Progenitor cell of endocrine pancreas (in vitro differentiated cells): ENCODE data around the gene CYP4F11. TPM values are rescaled to one million over a fixed set of nuclear protein-coding genes. Genes with fewer than 3 reads are reported as not detected.

Source experiments
- DNase-seq: peaks from one replicate; pipeline ENCODE4 v3.0.0; 2021; ENCODE audit warnings: low spot score; ENCODE audit not compliant: unreplicated experiment
- H3K27ac Mint-ChIP-seq: 2 replicates; pipeline ENCODE4 v1.8.0; 2021; ENCODE audit warnings: mild to moderate bottlenecking, moderate library complexity, mixed read lengths
- H3K27me3 Mint-ChIP-seq: 2 replicates; pipeline ENCODE4 v1.8.0; 2021; ENCODE audit warnings: mixed read lengths
- H3K36me3 Mint-ChIP-seq: 2 replicates; pipeline ENCODE4 v1.8.0; 2022; ENCODE audit warnings: mixed read lengths; ENCODE audit not compliant: insufficient read depth
- H3K4me1 Mint-ChIP-seq: 2 replicates; pipeline ENCODE4 v1.8.0; 2021; ENCODE audit warnings: low read depth, mixed read lengths
- H3K4me3 Mint-ChIP-seq: 2 replicates; pipeline ENCODE4 v1.8.0; 2021; ENCODE audit warnings: low read depth, mild to moderate bottlenecking, moderate library complexity, mixed read lengths
- H3K9me3 Mint-ChIP-seq: 2 replicates; pipeline ENCODE4 v1.8.0; 2021; ENCODE audit warnings: low read depth, mixed read lengths
- CTCF ChIP-seq: fragments of 200-600 bp; sonication (generic); IDR thresholded peaks from one replicate; pipeline ENCODE4 v1.5.0; 2021; ENCODE audit warnings: antibody characterized with exemption, mild to moderate bottlenecking; ENCODE audit not compliant: unreplicated experiment
- total RNA-seq: library from RNA; stranded (reverse); gene quantifications from 2 replicates; pipeline ENCODE4 v1.2.1, GENCODE V29; 2021

Gene CYP4F11
- total RNA-seq, 1 donor from 2014 or later = not detected

- H3K36me3 Mint-ChIP-seq = no peaks in the 10 kb centered on the region
- H3K27me3 Mint-ChIP-seq = no peaks in the 10 kb centered on the region
- DNase-seq = no peak
- TF ChIP-seq CTCF = no peak
- H3K9me3 Mint-ChIP-seq = peaks cover 59% of the 10 kb centered on the region
- no peak overlapping the region for H3K27ac Mint-ChIP-seq
- H3K4me3 Mint-ChIP-seq = no peak overlapping the region
- no peaks in the 10 kb centered on the region for H3K4me1 Mint-ChIP-seq
These were observed 11.0 kb upstream of the CYP4F11 start for GRCh38 chr19:15945301-15945700.

- Mint-ChIP-seq H3K4me3 (no peak overlapping the region), H3K27ac (no peak overlapping the region), H3K4me1 (no peaks in the 10 kb centered on the region), H3K36me3 (no peaks in the 10 kb centered on the region), H3K9me3 (peaks cover 54% of the 10 kb centered on the region), H3K27me3 (no peaks in the 10 kb centered on the region)
- no peak for TF ChIP-seq CTCF
- no peak for DNase-seq
These were observed 10.1 kb upstream of the CYP4F11 start for GRCh38 chr19:15944401-15944800.

GRCh38 chr19:15937771-15938170, 3.4 kb upstream of the CYP4F11 start:
- H3K4me3 Mint-ChIP-seq = no peak overlapping the region
- no peaks in the 10 kb centered on the region for H3K36me3 Mint-ChIP-seq
- TF ChIP-seq CTCF = no peak
- H3K9me3 Mint-ChIP-seq = peaks cover 42% of the 10 kb centered on the region
- H3K27ac Mint-ChIP-seq = no peak overlapping the region
- no peaks in the 10 kb centered on the region for H3K27me3 Mint-ChIP-seq
- no peak for DNase-seq
- H3K4me1 Mint-ChIP-seq = no peaks in the 10 kb centered on the region

GRCh38 chr19:15936950-15937349, 2.6 kb upstream of the CYP4F11 start:
- Mint-ChIP-seq H3K27ac (no peak overlapping the region), H3K9me3 (peaks cover 37% of the 10 kb centered on the region), H3K4me3 (no peak overlapping the region), H3K36me3 (no peaks in the 10 kb centered on the region), H3K27me3 (no peaks in the 10 kb centered on the region), H3K4me1 (no peaks in the 10 kb centered on the region)
- TF ChIP-seq CTCF = no peak
- no peak for DNase-seq

- no peak overlapping the region for H3K4me3 Mint-ChIP-seq
- no peak for TF ChIP-seq CTCF
These were observed 1.8 kb upstream of the CYP4F11 start for GRCh38 chr19:15936173-15936572.

More at GRCh38 chr19:15936173-15936572, 1.8 kb upstream of the CYP4F11 start:
- Mint-ChIP-seq H3K27ac (no peak overlapping the region), H3K9me3 (peaks cover 31% of the 10 kb centered on the region), H3K36me3 (no peaks in the 10 kb centered on the region), H3K27me3 (no peaks in the 10 kb centered on the region), H3K4me1 (no peaks in the 10 kb centered on the region)
- no peak for DNase-seq
